Muscle layer of duodenum (tissue), 2 donors: ENCODE measurements around the gene OTULINL.
"Not testable (repeated sequence)": the region's sequence is repeated elsewhere in the genome, so short reads cannot be mapped to it uniquely, and the experiment has no call there.

Experiments
- H3K27ac ChIP-seq: one replicate; pipeline ENCODE4 v1.7.0; 2013; ENCODE audit warnings: mild to moderate bottlenecking, low read length
- H3K27me3 ChIP-seq: one replicate; pipeline ENCODE4 v1.7.0; 2013; ENCODE audit warnings: low read depth, mild to moderate bottlenecking, control low read depth, low read length
- H3K36me3 ChIP-seq, 2 donors: one replicate each; pipeline ENCODE4 v1.7.0; 2013; ENCODE audit warnings: low read length in 2 of 2, control low read depth in 1 of 2, mild to moderate bottlenecking in 1 of 2; ENCODE audit not compliant: insufficient read depth in 2 of 2, control insufficient read depth in 1 of 2
- H3K4me1 ChIP-seq, 2 donors: one replicate each; pipeline ENCODE4 v1.7.0; 2013; ENCODE audit warnings: low read length in 2 of 2, mild to moderate bottlenecking in 2 of 2, control low read depth in 1 of 2, moderate library complexity in 1 of 2; ENCODE audit not compliant: insufficient read depth in 2 of 2, control insufficient read depth in 1 of 2
- H3K4me3 ChIP-seq, 2 donors: one replicate each; pipeline ENCODE4 v1.7.0; 2013; ENCODE audit warnings: low read length in 2 of 2, low read depth in 1 of 2, mild to moderate bottlenecking in 1 of 2
- H3K9me3 ChIP-seq, 2 donors: one replicate each; pipeline ENCODE4 v1.7.0; 2013; ENCODE audit warnings: low read length in 2 of 2, control low read depth in 1 of 2, mild to moderate bottlenecking in 1 of 2; ENCODE audit not compliant: control insufficient read depth in 1 of 2
- donor health status: healthy.

Gene OTULINL

DNA sequence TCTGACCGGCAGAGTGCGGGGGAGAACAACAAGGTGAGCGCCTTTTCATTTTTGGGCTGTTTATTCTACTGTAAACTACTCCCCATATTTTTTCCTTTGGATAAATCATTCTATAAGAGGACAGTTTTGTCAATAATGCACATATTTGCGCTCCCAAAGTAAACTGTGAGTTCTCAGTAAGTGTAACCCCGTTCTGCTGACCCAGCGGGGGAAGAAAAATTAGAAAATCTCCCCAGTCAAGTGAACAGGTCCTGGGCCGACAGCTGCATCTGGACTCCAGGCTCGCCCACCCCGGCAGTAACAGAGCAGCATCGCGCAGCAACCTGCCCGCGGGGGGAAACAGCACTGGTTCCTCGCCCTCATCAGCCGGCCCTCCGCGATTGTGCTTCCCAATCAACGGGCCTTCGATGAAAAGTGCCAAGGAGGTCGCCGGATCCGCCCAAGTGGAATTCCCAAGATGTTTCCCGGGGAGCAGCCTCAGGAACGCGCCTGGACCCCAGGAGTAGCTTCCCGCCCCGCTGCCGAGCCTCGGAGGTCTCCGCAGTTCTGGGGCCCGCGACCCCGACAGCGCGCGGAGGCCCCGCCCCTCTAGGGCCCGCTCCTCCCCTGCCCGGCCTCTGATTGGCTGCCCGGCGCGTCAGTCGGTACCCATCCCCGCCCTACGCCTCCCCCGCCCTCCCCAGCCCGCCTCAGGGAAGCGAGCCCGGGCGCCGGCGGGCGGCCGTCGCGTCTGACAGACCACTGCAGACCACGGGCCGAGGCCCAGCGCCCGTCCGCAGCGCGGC is at the start of gene OTULINL:
OTULINL (plus strand) TSS at position 687 of the 785 bp plus-strand sequence. CDS start 103 bp downstream, outside the sequence.
- Histone ChIP-seq H3K36me3 (no peaks in the 10 kb centered on the region), H3K9me3 (no peaks in the 10 kb centered on the region), H3K27me3 (peaks cover 4% of the 10 kb centered on the region), H3K4me3 (peak within 1 kb of the TSS; percentile 59 to 73), H3K4me1 (peaks cover 0 to 8% of the 10 kb centered on the region in 2 donors), H3K27ac (no peak within 1 kb of the TSS)

DNA sequence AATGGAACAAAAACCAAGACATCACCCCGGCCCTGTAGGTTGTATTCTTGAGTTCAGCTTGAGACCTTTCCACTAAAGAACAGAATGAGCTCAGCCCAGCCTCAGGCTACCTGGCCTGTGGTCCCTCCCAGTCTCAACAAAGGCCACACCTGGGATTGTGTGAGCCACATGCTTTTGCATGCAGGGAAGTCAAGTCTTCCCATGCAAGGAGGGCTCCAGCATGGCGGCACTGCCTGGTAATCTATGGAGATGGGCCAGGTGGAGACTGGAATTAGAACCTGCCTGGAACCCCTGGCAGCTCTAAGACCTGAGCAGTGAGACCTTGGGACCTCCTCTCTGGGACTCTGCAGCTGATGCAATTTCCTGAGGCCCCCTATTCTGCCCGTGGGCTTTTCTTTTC is 49.4 kb upstream of the OTULINL start:
- H3K4me1 ChIP-seq = no peaks in the 10 kb centered on the region
- H3K4me3 ChIP-seq = no peak overlapping the region
- H3K27me3 ChIP-seq = no peaks in the 10 kb centered on the region
- H3K9me3 ChIP-seq = peaks cover 0 to 2% of the 10 kb centered on the region in 2 donors
- no peak overlapping the region for H3K27ac ChIP-seq
- H3K36me3 ChIP-seq = no peaks in the 10 kb centered on the region

DNA sequence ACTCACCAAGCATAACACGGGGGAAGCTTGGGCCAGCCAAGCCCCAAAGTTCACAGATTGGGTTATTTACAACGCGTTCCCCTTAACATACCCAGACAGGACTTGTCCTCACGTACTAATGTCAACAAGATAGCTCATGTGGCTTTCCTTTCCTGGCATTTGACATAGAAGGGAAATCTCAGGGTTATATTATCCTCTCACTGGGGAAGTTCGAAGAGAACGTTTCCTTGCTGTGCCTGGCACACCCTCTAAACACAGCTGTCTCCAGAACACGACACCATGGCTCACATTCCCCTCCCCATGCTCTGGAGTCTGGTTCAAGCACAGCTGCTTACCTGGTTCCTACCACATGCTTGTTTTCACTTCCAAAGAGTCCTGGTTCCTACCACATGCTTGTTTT is 46.8 kb upstream of the OTULINL start:
- Histone ChIP-seq H3K4me1 (no peaks in the 10 kb centered on the region), H3K36me3 (no peaks in the 10 kb centered on the region), H3K27me3 (no peaks in the 10 kb centered on the region), H3K9me3 (peaks cover 0 to 9% of the 10 kb centered on the region in 2 donors), H3K27ac (no peak overlapping the region), H3K4me3 (no peak overlapping the region)

DNA sequence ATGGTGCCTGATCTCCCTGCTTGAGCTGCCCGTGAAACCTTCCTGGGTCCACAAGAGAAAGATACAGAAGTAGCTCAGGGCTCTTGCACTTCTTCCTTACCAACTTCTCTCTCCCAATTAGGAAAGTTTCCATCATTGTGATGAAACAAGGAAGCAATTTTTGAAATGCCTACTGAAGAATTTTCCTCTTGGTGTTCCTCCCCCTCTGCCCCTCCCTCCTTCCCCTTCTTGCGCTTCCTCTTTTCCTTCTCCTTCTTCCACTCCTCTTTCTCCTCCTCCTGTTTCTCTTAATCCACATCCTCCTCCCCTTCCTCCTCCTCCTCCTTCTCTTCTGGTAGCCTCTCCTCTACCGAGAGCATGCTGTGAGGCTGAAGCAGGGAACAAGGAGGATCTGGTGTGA is 36.3 kb upstream of the OTULINL start:
- H3K4me3 ChIP-seq = no peak overlapping the region
- peaks cover 0 to 6% of the 10 kb centered on the region in 2 donors for H3K9me3 ChIP-seq
- no peak overlapping the region for H3K27ac ChIP-seq
- H3K27me3 ChIP-seq = no peaks in the 10 kb centered on the region
- no peaks in the 10 kb centered on the region for H3K4me1 ChIP-seq
- H3K36me3 ChIP-seq = no peaks in the 10 kb centered on the region

DNA sequence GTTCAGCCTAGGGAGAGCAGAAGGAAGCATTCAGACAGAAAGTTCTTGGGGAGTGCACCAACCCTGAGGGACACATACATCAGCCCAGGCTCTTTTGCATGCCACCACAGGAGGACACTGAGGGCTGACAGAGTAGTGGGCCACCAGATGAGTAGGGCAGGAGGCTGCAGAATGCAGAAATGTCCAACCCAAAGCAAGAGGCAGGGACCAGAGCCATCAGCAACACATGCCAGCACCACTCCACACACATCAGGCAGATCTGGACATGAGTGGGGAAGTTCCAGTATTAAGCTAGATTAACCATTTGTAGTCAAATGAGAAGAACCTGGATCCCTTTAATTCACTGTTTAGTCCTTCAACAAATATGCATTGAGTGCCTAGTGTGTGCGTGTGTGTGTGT is 35.7 kb upstream of the OTULINL start:
- Histone ChIP-seq H3K36me3 (no peaks in the 10 kb centered on the region), H3K27ac (no peak overlapping the region), H3K27me3 (no peaks in the 10 kb centered on the region), H3K4me1 (no peaks in the 10 kb centered on the region), H3K4me3 (no peak overlapping the region), H3K9me3 (peaks cover 0 to 6% of the 10 kb centered on the region in 2 donors)

DNA sequence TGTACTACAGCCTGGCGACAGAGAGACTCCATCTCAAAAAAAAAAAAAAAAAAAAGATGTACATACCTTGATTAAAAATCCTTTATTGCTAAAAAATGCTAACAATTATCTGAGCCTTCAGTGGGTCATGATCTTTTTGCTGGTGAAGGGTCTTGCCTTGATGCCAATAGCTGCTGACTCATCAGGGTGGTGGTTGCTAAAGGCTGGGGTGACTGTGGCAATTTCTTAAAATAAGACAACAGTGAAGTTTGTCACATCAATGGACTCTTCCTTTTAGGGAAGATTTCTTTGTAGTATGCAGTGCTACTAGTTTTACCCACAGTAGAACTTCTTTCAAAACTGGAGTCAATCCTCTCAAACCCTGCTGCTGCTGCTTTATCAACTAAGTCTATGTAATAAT is 33.9 kb upstream of the OTULINL start:
- peaks cover 0 to 6% of the 10 kb centered on the region in 2 donors for H3K9me3 ChIP-seq
- H3K27ac ChIP-seq = no peak overlapping the region
- H3K4me3 ChIP-seq = no peak overlapping the region
- no peaks in the 10 kb centered on the region for H3K4me1 ChIP-seq
- H3K36me3 ChIP-seq = no peaks in the 10 kb centered on the region
- no peaks in the 10 kb centered on the region for H3K27me3 ChIP-seq

DNA sequence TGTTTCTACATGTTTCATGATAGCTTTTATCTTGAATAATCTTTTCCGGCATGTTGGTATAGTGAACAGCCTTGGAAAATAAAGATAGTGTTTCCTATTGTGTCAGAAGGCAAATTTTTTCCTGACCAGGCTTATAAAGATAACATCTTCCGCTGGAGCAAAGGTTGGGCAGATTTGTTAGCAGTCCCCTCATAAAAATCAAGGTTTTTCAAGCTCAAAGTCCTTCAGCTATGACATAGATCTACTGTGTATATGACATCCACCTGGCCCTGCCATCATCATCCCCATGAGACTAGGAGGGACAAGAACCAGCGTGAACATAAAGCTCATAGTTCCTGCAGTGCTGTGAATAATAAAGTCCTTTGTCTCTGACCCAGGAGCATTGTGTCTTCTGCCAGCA is 30.4 kb upstream of the OTULINL start:
- Histone ChIP-seq H3K27ac (no peak overlapping the region), H3K36me3 (no peaks in the 10 kb centered on the region), H3K27me3 (no peaks in the 10 kb centered on the region), H3K4me1 (no peaks in the 10 kb centered on the region), H3K9me3 (peaks cover 0 to 4% of the 10 kb centered on the region in 2 donors), H3K4me3 (no peak overlapping the region)

DNA sequence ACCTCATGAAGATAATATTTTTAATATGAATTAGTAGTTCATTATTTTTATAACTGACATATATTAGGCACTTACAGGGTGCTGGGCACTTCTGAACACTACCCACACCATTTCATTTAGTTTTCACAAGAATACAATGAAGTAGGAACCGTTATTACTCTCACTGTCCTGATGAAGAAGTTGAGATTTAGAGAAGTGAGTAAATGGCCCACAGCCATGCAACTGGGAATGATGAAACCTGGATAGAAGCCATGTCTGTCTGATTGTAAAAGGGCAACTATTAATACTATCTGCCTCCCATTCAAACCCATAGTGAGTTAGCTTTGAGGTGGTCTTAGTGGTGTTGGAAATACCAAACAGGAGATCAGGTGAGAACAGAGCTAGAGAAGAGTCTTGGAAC is 29.6 kb upstream of the OTULINL start:
- Histone ChIP-seq H3K9me3 (no peaks in the 10 kb centered on the region), H3K4me3 (no peak overlapping the region), H3K27ac (no peak overlapping the region), H3K27me3 (no peaks in the 10 kb centered on the region), H3K4me1 (no peaks in the 10 kb centered on the region), H3K36me3 (no peaks in the 10 kb centered on the region)

DNA sequence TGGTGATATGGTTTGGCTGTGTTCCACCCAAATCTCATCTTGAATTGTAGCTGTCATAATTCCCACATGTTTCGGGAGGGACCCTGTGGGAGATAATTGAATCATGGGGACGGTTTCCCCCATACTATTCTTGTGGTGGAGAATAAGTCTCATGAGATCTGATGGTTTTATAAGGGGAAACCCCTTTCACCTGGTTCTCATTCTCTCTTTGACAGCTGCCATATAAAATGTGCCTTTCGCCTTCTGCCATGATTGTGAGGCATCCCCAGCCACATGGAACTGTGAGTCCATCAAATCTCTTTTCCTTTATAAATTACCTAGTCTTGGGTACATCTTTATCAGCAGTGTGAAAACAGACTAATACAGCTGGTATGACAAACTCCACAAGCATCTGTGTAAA is 27.3 kb upstream of the OTULINL start:
- not testable (repeated sequence) for H3K9me3 ChIP-seq, H3K27me3 ChIP-seq, H3K36me3 ChIP-seq, H3K4me1 ChIP-seq, H3K4me3 ChIP-seq, H3K27ac ChIP-seq

DNA sequence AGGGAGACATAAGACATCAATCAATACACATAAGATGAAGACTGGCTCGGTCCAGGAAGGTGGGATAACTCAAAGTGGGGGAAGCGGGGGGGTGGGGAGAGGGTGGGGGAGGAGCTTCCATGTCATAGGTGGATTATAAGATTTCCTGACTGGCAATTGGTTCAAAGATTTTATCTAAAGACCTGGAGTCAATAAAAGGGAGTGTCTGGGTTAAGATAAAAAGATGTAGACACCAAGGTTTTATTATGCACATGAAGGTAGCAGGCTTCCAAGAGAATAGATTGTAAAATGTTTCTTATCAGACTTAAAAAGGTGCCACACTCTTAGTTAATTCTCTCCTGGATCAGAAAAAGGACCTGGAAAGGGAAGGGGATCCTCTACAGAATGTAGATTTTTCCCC is 25.6 kb upstream of the OTULINL start:
- Histone ChIP-seq H3K27me3 (no peaks in the 10 kb centered on the region), H3K27ac (no peak overlapping the region), H3K4me1 (no peaks in the 10 kb centered on the region), H3K4me3 (no peak overlapping the region), H3K9me3 (no peaks in the 10 kb centered on the region), H3K36me3 (no peaks in the 10 kb centered on the region)

DNA sequence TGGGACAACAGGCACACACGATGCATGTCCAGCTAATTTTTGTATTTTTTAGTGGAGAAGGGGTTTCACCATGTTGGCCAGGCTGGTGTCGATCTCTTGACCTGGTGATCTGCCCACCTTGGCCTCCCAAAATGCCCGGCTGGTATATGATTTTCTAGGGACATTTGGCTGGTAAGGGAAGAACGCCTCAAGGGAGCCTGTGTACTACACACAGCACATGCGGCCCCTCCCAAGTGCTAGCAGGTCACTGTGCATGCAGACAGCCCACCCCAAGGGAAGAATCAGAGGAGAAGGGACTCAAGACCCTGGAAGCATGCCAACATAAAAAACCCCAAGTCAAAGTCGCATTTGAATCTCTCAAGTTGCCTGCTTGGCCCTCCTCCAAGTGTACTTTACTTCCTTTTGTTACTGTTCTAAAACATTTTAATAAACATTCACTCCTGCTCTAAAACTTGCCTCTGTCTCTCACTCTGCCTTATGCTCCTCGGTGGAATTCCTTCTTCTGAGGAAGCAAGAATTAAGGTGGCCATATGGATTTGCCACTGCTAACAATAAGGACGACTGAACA is 24.3 kb upstream of the OTULINL start:
- Histone ChIP-seq H3K27ac (no peak overlapping the region), H3K4me1 (no peaks in the 10 kb centered on the region), H3K36me3 (no peaks in the 10 kb centered on the region), H3K9me3 (no peaks in the 10 kb centered on the region), H3K4me3 (no peak overlapping the region), H3K27me3 (no peaks in the 10 kb centered on the region)
